HFF-Myc (cell line): ENCODE data around the gene HTR3A.

Experiments used
- DNase-seq: peaks from one replicate; pipeline ENCODE4 v3.0.0-alpha.2; 2011; ENCODE audit warnings: low read depth; ENCODE audit errors: extremely low read depth
- H3K4me3 ChIP-seq: replicated peaks from 2 replicates; pipeline ENCODE4 v1.5.1; 2011; ENCODE audit warnings: low read depth, mild to moderate bottlenecking, control low read depth, low read length
- TF ChIP-seq, protein P1 (sequence below): IDR thresholded peaks from 2 replicates; pipeline ENCODE4 v1.5.1; 2012; ENCODE audit warnings: mild to moderate bottlenecking, low read depth, low read length, control low read depth; ENCODE audit errors: missing control alignments

The HTR3A gene

DNA sequence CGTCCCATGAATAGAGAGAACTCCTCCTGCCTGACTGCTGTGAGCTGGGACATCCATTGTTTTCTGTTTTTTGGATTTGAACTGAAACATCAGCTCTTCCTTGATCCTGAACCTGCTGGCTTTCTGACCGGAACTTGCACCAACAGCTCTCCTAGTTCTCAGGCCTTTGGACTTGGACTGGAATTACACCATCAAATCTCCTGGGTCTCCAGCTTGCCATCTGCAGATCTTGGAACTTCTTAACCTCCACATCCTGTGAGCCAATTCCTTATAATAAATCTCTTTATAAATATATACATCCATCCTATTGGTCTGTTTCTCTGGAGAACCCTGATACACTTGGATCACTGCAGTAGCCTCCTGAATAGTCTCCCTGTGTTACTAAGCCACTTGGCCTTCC lies 42.1 kb downstream of the HTR3A start:
- DNase-seq: no peak
- no peak overlapping the region for H3K4me3 ChIP-seq
- TF ChIP-seq, protein P1, sequence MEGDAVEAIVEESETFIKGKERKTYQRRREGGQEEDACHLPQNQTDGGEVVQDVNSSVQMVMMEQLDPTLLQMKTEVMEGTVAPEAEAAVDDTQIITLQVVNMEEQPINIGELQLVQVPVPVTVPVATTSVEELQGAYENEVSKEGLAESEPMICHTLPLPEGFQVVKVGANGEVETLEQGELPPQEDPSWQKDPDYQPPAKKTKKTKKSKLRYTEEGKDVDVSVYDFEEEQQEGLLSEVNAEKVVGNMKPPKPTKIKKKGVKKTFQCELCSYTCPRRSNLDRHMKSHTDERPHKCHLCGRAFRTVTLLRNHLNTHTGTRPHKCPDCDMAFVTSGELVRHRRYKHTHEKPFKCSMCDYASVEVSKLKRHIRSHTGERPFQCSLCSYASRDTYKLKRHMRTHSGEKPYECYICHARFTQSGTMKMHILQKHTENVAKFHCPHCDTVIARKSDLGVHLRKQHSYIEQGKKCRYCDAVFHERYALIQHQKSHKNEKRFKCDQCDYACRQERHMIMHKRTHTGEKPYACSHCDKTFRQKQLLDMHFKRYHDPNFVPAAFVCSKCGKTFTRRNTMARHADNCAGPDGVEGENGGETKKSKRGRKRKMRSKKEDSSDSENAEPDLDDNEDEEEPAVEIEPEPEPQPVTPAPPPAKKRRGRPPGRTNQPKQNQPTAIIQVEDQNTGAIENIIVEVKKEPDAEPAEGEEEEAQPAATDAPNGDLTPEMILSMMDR: no peak

GRCh38 chr11:114017723-114018122 lies 42.8 kb downstream of the HTR3A start:
- TF ChIP-seq, protein P1: no peak
- no peak overlapping the region for H3K4me3 ChIP-seq
- no peak for DNase-seq

- no peak for DNase-seq
- TF ChIP-seq, protein P1: no peak
- no peak overlapping the region for H3K4me3 ChIP-seq
These were observed 44.1 kb downstream of the HTR3A start for GRCh38 chr11:114019046-114019445.

GRCh38 chr11:114019574-114019973 lies 44.7 kb downstream of the HTR3A start:
- TF ChIP-seq, protein P1: no peak

DNA sequence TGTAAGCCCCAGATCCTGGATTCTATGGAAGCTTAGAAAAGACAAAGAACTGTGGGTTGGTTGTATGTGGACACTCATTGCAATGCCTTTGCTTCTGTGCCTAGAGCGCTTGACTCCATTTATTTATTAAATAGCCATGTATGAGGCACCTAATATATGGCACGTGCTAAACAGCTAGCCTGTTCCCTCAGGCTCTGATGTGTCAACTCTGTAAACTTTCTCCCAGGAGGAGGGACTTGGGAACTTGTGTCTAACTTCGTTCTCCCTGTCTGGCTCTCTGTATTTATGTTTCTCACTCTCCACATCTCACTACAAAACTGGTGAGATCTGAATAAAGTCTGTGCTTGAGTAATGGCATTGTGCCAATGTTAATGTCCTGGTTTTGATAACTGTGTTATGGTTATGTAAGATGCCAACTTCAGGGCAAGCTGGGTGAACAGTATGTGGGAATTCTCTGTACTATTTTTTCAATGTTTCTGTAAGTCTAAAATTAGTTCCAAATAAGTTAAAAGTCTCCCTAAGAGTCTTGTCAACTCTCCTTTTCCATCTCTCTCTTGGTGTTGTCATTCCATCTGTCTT lies 50.5 kb downstream of the HTR3A start:
- H3K4me3 ChIP-seq: no peak overlapping the region
- DNase-seq: no peak
- TF ChIP-seq, protein P1: no peak

More at GRCh38 chr11:114019574-114019973, 44.7 kb downstream of the HTR3A start:
- no peak overlapping the region for H3K4me3 ChIP-seq
- no peak for DNase-seq

- no peak for DNase-seq
- H3K4me3 ChIP-seq: no peak overlapping the region
- TF ChIP-seq, protein P1: peak; percentile 20
These were observed 51.4 kb downstream of the HTR3A start for GRCh38 chr11:114026355-114026754.

DNA sequence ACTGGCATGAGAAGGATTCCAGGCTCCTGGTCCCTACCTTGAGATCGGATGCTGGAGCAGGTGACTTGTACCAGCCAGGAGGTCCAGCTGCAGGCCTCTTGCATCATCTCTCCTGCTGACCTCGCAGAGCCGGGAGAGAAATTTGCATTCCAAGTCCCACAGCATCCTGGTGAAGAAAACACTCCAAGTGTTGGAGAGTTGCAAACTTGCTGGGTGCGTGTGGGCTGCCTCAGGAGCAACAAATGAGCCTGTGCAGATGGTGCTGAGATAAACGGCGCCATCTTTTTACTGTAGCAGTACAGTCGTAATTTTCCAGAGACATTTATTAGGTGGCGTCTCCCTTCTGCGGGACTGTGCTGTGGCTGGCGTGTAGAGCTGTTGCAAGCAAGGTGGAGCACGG lies 52.5 kb downstream of the HTR3A start:
- no peak overlapping the region for H3K4me3 ChIP-seq
- TF ChIP-seq, protein P1: no peak
- DNase-seq: no peak
